ENCODE data around the gene PPP1R13L. TPM values are rescaled to one million over a fixed set of nuclear protein-coding genes. Genes with fewer than 3 reads are reported as not detected.
"Not testable (repeated sequence)": the region's sequence is repeated elsewhere in the genome, so short reads cannot be mapped to it uniquely, and the experiment has no call there.

PPP1R13L gene
- total RNA-seq, 1 donor from 2014 or later, result not detected

DNA sequence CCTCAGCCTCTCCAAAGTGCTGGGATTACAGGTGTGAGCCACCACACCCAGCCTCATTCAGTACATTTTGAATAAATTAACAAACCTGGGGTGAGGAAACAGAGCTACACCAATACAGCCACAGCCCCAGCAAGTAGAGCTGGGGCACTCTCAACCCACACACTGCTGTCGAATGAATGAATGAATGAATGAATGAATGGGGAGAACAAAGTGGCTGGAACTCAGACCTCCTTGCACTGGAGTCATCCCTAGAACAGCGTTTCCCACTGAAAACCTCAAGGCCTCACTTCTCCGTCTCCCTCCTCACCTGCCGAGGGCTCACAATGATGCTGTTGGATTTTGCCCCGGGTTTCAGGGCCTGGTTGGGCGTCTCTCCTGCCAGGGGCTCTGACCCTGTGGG, 16.0 kb upstream of the PPP1R13L start:
- H3K36me3 ChIP-seq (ENCODE audit: control insufficient read depth in 3 of 3, insufficient read depth in 3 of 3, low read length in 3 of 3), result peaks cover 17 to 25% (median 22%) of the 10 kb centered on the region in 3 donors
- H3K9me3 ChIP-seq (ENCODE audit: control insufficient read depth in 3 of 3, low read length in 3 of 3), result no peaks in the 10 kb centered on the region
- no peak overlapping the region for H3K9ac ChIP-seq (ENCODE audit: low read depth in 1 of 3, low read length in 3 of 3)
- peaks cover 14 to 24% (median 16%) of the 10 kb centered on the region in 3 donors for H3K4me1 ChIP-seq (ENCODE audit: control insufficient read depth in 3 of 3, insufficient read depth in 3 of 3, low read length in 3 of 3)
- H3K27ac ChIP-seq (ENCODE audit: low read depth, low read length), result no peak overlapping the region
- H3K4me3 ChIP-seq (ENCODE audit: low read length in 3 of 3), result no peak overlapping the region
- no peaks in the 10 kb centered on the region for H3K27me3 ChIP-seq (ENCODE audit: control insufficient read depth in 3 of 3, insufficient read depth in 3 of 3, low read length in 3 of 3)

DNA sequence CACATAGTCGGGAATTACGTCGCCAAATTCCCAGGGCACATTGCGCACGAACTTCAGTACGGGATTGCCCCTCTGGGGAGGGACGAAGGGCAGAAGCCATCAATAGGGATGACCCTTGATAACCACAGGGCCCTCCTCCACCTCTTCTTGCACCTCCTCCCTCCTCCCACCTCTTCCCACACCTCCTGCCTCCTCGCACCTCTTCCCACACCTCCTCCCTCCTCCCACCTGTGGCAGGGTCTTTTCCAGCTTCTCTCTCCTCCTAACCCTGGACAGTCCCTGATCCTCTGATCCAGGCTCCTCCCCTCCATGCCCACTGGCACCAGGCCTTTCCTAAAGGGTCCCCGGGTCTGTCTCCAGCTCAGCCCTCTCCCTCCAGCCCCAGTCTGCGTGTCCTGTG, 15.5 kb upstream of the PPP1R13L start:
- Histone ChIP-seq H3K27me3 (ENCODE audit: control insufficient read depth in 3 of 3, insufficient read depth in 3 of 3, low read length in 3 of 3) (no peaks in the 10 kb centered on the region), H3K9me3 (ENCODE audit: control insufficient read depth in 3 of 3, low read length in 3 of 3) (no peaks in the 10 kb centered on the region), H3K9ac (ENCODE audit: low read depth in 1 of 3, low read length in 3 of 3) (no peak overlapping the region), H3K36me3 (ENCODE audit: control insufficient read depth in 3 of 3, insufficient read depth in 3 of 3, low read length in 3 of 3) (peaks cover 18 to 27% (median 25%) of the 10 kb centered on the region in 3 donors), H3K27ac (ENCODE audit: low read depth, low read length) (no peak overlapping the region), H3K4me1 (ENCODE audit: control insufficient read depth in 3 of 3, insufficient read depth in 3 of 3, low read length in 3 of 3) (peaks cover 13 to 24% (median 16%) of the 10 kb centered on the region in 3 donors), H3K4me3 (ENCODE audit: low read length in 3 of 3) (no peak overlapping the region)

- Histone ChIP-seq H3K4me1 (ENCODE audit: control insufficient read depth in 3 of 3, insufficient read depth in 3 of 3, low read length in 3 of 3) (peaks cover 12 to 24% (median 16%) of the 10 kb centered on the region in 3 donors), H3K36me3 (ENCODE audit: control insufficient read depth in 3 of 3, insufficient read depth in 3 of 3, low read length in 3 of 3) (peaks cover 18 to 27% (median 25%) of the 10 kb centered on the region in 3 donors), H3K27ac (ENCODE audit: low read depth, low read length) (no peak overlapping the region)
These were observed 15.0 kb upstream of the PPP1R13L start for GRCh38 chr19:45419895-45420294.

DNA sequence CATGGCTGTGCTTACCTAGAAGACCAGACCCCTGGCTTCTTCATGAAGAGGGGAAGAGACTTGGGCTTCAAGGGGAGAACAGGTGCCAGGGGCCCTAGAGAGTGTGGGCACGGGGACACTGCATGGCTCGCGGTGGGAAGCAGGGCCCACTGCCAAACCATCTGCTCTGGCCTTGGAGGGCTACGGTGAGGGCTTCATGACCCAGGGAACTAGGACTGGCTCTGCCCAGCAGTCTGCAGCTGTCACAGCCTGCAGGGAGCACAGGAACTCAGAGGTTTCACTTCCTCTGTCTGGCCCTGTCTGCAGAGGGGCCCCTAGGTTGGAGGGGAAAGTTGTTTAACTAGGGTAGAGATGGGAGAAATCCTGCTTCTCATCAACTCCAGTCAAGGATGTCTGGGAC, 14.5 kb upstream of the PPP1R13L start:
- H3K27ac ChIP-seq (ENCODE audit: low read depth, low read length), result no peak overlapping the region
- H3K27me3 ChIP-seq (ENCODE audit: control insufficient read depth in 3 of 3, insufficient read depth in 3 of 3, low read length in 3 of 3), result no peaks in the 10 kb centered on the region
- no peak overlapping the region for H3K9ac ChIP-seq (ENCODE audit: low read depth in 1 of 3, low read length in 3 of 3)
- H3K4me1 ChIP-seq (ENCODE audit: control insufficient read depth in 3 of 3, insufficient read depth in 3 of 3, low read length in 3 of 3), result peaks cover 11 to 22% (median 12%) of the 10 kb centered on the region in 3 donors
- H3K36me3 ChIP-seq (ENCODE audit: control insufficient read depth in 3 of 3, insufficient read depth in 3 of 3, low read length in 3 of 3), result peaks cover 22 to 31% (median 29%) of the 10 kb centered on the region in 3 donors
- no peak overlapping the region for H3K4me3 ChIP-seq (ENCODE audit: low read length in 3 of 3)
- no peaks in the 10 kb centered on the region for H3K9me3 ChIP-seq (ENCODE audit: control insufficient read depth in 3 of 3, low read length in 3 of 3)

More at GRCh38 chr19:45419895-45420294, 15.0 kb upstream of the PPP1R13L start:
- H3K9ac ChIP-seq (ENCODE audit: low read depth in 1 of 3, low read length in 3 of 3), result no peak overlapping the region
- no peaks in the 10 kb centered on the region for H3K9me3 ChIP-seq (ENCODE audit: control insufficient read depth in 3 of 3, low read length in 3 of 3)
- H3K27me3 ChIP-seq (ENCODE audit: control insufficient read depth in 3 of 3, insufficient read depth in 3 of 3, low read length in 3 of 3), result no peaks in the 10 kb centered on the region
- H3K4me3 ChIP-seq (ENCODE audit: low read length in 3 of 3), result no peak overlapping the region

DNA sequence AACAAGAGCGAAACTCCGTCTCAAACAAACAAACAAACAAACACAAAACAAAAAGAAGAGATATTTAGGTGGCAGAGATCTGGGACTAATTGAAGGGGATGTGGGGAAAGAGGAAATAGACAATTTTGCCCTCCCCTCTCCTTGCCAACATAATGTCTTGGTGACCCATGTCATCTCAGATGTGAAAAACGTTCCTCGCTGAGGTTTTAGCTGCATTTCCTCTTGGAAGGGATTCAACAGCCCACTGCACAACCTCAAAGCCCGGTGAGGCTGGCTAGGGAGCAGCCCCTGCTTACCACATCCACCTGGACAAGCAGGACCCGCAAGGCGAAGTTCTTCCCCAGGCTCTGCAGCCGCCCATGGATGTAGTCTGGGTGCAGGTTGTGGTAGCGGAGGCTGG, 13.9 kb upstream of the PPP1R13L start:
- Histone ChIP-seq H3K27ac (ENCODE audit: low read depth, low read length) (no peak overlapping the region), H3K36me3 (ENCODE audit: control insufficient read depth in 3 of 3, insufficient read depth in 3 of 3, low read length in 3 of 3) (peaks cover 25 to 36% (median 34%) of the 10 kb centered on the region in 3 donors), H3K9me3 (ENCODE audit: control insufficient read depth in 3 of 3, low read length in 3 of 3) (no peaks in the 10 kb centered on the region), H3K4me3 (ENCODE audit: low read length in 3 of 3) (no peak overlapping the region), H3K9ac (ENCODE audit: low read depth in 1 of 3, low read length in 3 of 3) (no peak overlapping the region), H3K27me3 (ENCODE audit: control insufficient read depth in 3 of 3, insufficient read depth in 3 of 3, low read length in 3 of 3) (no peaks in the 10 kb centered on the region), H3K4me1 (ENCODE audit: control insufficient read depth in 3 of 3, insufficient read depth in 3 of 3, low read length in 3 of 3) (peaks cover 6 to 16% (median 6%) of the 10 kb centered on the region in 3 donors)

DNA sequence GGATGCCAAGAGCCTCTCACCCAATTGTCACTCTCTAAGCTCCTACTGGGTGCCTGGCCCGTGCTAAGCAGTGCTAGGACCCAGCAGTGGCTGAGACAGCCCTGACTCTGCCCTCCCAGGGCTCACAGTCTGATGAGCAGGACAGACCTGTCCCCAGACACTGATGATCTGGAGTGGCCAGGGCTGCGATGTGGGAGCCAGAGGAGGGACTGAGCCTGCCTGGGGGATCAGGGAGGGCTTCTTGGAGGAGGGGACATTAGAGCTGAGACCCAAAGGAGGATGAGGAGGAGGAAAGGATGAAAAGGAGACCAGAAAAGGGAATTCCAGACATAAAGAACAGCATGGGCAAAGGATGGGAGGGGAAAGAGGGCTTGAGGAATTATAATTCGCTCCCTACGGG, 12.3 kb upstream of the PPP1R13L start:
- no peaks in the 10 kb centered on the region for H3K27me3 ChIP-seq (ENCODE audit: control insufficient read depth in 3 of 3, insufficient read depth in 3 of 3, low read length in 3 of 3)
- H3K36me3 ChIP-seq (ENCODE audit: control insufficient read depth in 3 of 3, insufficient read depth in 3 of 3, low read length in 3 of 3), result peaks cover 36 to 44% (median 37%) of the 10 kb centered on the region in 3 donors
- no peaks in the 10 kb centered on the region for H3K9me3 ChIP-seq (ENCODE audit: control insufficient read depth in 3 of 3, low read length in 3 of 3)

GRCh38 chr19:45414468-45414867, 9.6 kb upstream of the PPP1R13L start:
- Histone ChIP-seq H3K9me3 (ENCODE audit: control insufficient read depth in 3 of 3, low read length in 3 of 3) (no peaks in the 10 kb centered on the region), H3K27ac (ENCODE audit: low read depth, low read length) (no peak overlapping the region), H3K4me1 (ENCODE audit: control insufficient read depth in 3 of 3, insufficient read depth in 3 of 3, low read length in 3 of 3) (no peaks in the 10 kb centered on the region), H3K9ac (ENCODE audit: low read depth in 1 of 3, low read length in 3 of 3) (no peak overlapping the region), H3K36me3 (ENCODE audit: control insufficient read depth in 3 of 3, insufficient read depth in 3 of 3, low read length in 3 of 3) (peaks cover 27 to 35% (median 28%) of the 10 kb centered on the region in 3 donors), H3K27me3 (ENCODE audit: control insufficient read depth in 3 of 3, insufficient read depth in 3 of 3, low read length in 3 of 3) (no peaks in the 10 kb centered on the region), H3K4me3 (ENCODE audit: low read length in 3 of 3) (no peak overlapping the region)

More for the DNA sequence above, 12.3 kb upstream of the PPP1R13L start:
- H3K27ac ChIP-seq (ENCODE audit: low read depth, low read length), result no peak overlapping the region
- no peak overlapping the region for H3K9ac ChIP-seq (ENCODE audit: low read depth in 1 of 3, low read length in 3 of 3)
- H3K4me3 ChIP-seq (ENCODE audit: low read length in 3 of 3), result no peak overlapping the region
- H3K4me1 ChIP-seq (ENCODE audit: control insufficient read depth in 3 of 3, insufficient read depth in 3 of 3, low read length in 3 of 3), result peaks cover 0 to 5% (median 0%) of the 10 kb centered on the region in 3 donors

DNA sequence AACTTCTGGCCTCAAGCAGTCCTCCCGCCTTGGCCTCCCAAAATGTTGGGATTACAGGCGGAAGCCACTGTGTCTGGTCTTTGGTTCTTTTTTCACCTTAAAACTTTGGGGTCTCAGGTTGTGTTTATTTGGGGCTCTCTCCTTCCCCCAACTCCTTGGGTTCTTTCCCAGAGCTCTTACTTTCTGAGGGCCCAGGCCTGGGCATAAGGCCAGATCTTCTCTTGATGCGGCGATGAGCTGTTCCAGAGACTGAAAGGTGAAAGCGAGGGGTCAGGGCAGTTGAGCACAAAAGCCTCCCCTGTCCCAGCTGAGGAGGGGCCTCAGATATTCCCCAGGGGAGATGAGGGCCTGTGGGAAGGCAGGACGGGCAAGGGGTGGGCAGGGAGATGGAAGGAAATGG, 8.6 kb upstream of the PPP1R13L start:
- Histone ChIP-seq H3K4me1 (ENCODE audit: control insufficient read depth in 3 of 3, insufficient read depth in 3 of 3, low read length in 3 of 3) (no peaks in the 10 kb centered on the region), H3K9me3 (ENCODE audit: control insufficient read depth in 3 of 3, low read length in 3 of 3) (no peaks in the 10 kb centered on the region), H3K4me3 (ENCODE audit: low read length in 3 of 3) (no peak overlapping the region), H3K9ac (ENCODE audit: low read depth in 1 of 3, low read length in 3 of 3) (no peak overlapping the region), H3K36me3 (ENCODE audit: control insufficient read depth in 3 of 3, insufficient read depth in 3 of 3, low read length in 3 of 3) (peaks cover 24 to 33% (median 27%) of the 10 kb centered on the region in 3 donors), H3K27ac (ENCODE audit: low read depth, low read length) (no peak overlapping the region), H3K27me3 (ENCODE audit: control insufficient read depth in 3 of 3, insufficient read depth in 3 of 3, low read length in 3 of 3) (no peaks in the 10 kb centered on the region)

DNA sequence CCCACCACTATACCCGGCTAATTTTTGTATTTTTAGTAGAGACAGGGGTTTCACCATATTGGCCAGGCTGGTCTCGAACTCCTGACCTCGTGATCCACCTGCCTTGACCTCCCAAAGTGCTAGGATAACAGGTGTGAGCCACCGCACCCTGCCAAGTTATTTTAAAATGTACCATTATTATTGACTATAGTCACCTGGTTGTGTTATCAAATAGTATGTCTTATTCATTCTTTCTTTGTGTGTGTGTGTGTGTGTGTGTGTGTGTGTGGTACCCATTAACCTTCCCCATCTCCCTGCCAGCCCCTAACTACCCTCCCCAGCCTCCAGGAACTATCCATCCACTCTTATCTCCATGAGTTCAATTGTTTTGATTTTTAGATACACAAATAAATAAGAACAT, 5.5 kb upstream of the PPP1R13L start:
- H3K9me3 ChIP-seq (ENCODE audit: control insufficient read depth in 3 of 3, low read length in 3 of 3), result not testable (repeated sequence)

GRCh38 chr19:45409557-45409920, 4.7 kb upstream of the PPP1R13L start:
- Histone ChIP-seq H3K9ac (ENCODE audit: low read depth in 1 of 3, low read length in 3 of 3) (no peak overlapping the region), H3K27ac (ENCODE audit: low read depth, low read length) (no peak overlapping the region), H3K36me3 (ENCODE audit: control insufficient read depth in 3 of 3, insufficient read depth in 3 of 3, low read length in 3 of 3) (peaks cover 15 to 20% (median 16%) of the 10 kb centered on the region in 3 donors), H3K9me3 (ENCODE audit: control insufficient read depth in 3 of 3, low read length in 3 of 3) (no peaks in the 10 kb centered on the region), H3K4me3 (ENCODE audit: low read length in 3 of 3) (no peak overlapping the region), H3K27me3 (ENCODE audit: control insufficient read depth in 3 of 3, insufficient read depth in 3 of 3, low read length in 3 of 3) (peaks cover 0 to 7% (median 2%) of the 10 kb centered on the region in 3 donors), H3K4me1 (ENCODE audit: control insufficient read depth in 3 of 3, insufficient read depth in 3 of 3, low read length in 3 of 3) (peaks cover 22 to 32% (median 23%) of the 10 kb centered on the region in 3 donors)

More for the DNA sequence above, 5.5 kb upstream of the PPP1R13L start:
- H3K4me1 ChIP-seq (ENCODE audit: control insufficient read depth in 3 of 3, insufficient read depth in 3 of 3, low read length in 3 of 3), result peaks cover 15 to 24% (median 21%) of the 10 kb centered on the region in 3 donors
- H3K4me3 ChIP-seq (ENCODE audit: low read length in 3 of 3); H3K27ac ChIP-seq (ENCODE audit: low read depth, low read length); H3K9ac ChIP-seq (ENCODE audit: low read depth in 1 of 3, low read length in 3 of 3); H3K27me3 ChIP-seq (ENCODE audit: control insufficient read depth in 3 of 3, insufficient read depth in 3 of 3, low read length in 3 of 3): not testable (repeated sequence)
- H3K36me3 ChIP-seq (ENCODE audit: control insufficient read depth in 3 of 3, insufficient read depth in 3 of 3, low read length in 3 of 3), result peaks cover 18 to 22% (median 18%) of the 10 kb centered on the region in 3 donors
